SK-N-SH treated with all-trans-retinoic acid at 6 μM for 48 hours (cell line): ENCODE measurements around the gene TRIM59.

ENCODE experiments used
- ATAC-seq: fragments of 200-7000 bp; cut with Tn5 transposase; 3 replicates; pipeline ENCODE4 v1.9.1; 2020; ENCODE audit warnings: mild to moderate bottlenecking, moderate library complexity
- ARNTL ChIP-seq: fragments of 450-650 bp; formaldehyde crosslinking; IDR thresholded peaks from 2 replicates; pipeline ENCODE4 v1.5.0; 2020; ENCODE audit warnings: low read depth, mild to moderate bottlenecking, moderate library complexity, borderline replicate concordance
- CREB5 ChIP-seq: fragments of 250-450 bp; sonication (Bioruptor Pico); IDR thresholded peaks from 2 replicates; pipeline ENCODE4 v1.5.1; 2020; ENCODE audit warnings: low read depth, mild to moderate bottlenecking, moderate library complexity
- CSDC2 ChIP-seq: fragments of 250-450 bp; sonication (Bioruptor Pico); IDR thresholded peaks from 2 replicates; pipeline ENCODE4 v1.5.0; 2020; ENCODE audit warnings: mild to moderate bottlenecking, moderate library complexity
- CSRNP3 ChIP-seq: fragments of 250-450 bp; sonication (Bioruptor Pico); IDR thresholded peaks from 2 replicates; pipeline ENCODE4 v1.5.1; 2021; ENCODE audit warnings: mild to moderate bottlenecking, moderate library complexity
- GLIS3 ChIP-seq: fragments of 250-450 bp; sonication (Bioruptor Pico); IDR thresholded peaks from 2 replicates; pipeline ENCODE4 v1.5.0; 2020; ENCODE audit warnings: mild to moderate bottlenecking, moderate library complexity
- ISL1 ChIP-seq: fragments of 250-450 bp; sonication (Bioruptor Pico); IDR thresholded peaks from 2 replicates; pipeline ENCODE4 v2.1.2; 2022; ENCODE audit warnings: mild to moderate bottlenecking, moderate library complexity
- OSR1 ChIP-seq: fragments of 250-450 bp; sonication (Bioruptor Pico); IDR thresholded peaks from 2 replicates; pipeline ENCODE4 v1.8.0; 2022; ENCODE audit warnings: moderate library complexity, mild to moderate bottlenecking, inconsistent platforms
- PATZ1 ChIP-seq: fragments of 250-450 bp; sonication (Bioruptor Pico); IDR thresholded peaks from 2 replicates; pipeline ENCODE4 v1.8.0; 2020; ENCODE audit warnings: mild to moderate bottlenecking, moderate library complexity, borderline replicate concordance
- POU6F1 ChIP-seq: fragments of 250-450 bp; sonication (Bioruptor Pico); IDR thresholded peaks from 2 replicates; pipeline ENCODE4 v1.8.0; 2021; ENCODE audit warnings: low read depth, mild to moderate bottlenecking, moderate library complexity, borderline replicate concordance
- PPARA ChIP-seq: fragments of 250-450 bp; sonication (Bioruptor Pico); IDR thresholded peaks from 2 replicates; pipeline ENCODE4 v1.5.0; 2020; ENCODE audit warnings: mild to moderate bottlenecking, borderline replicate concordance
- RARB ChIP-seq: fragments of 250-450 bp; sonication (Bioruptor Pico); IDR thresholded peaks from 2 replicates; pipeline ENCODE4 v1.8.0; 2021; ENCODE audit warnings: mild to moderate bottlenecking, moderate library complexity
- SNAI2 ChIP-seq: fragments of 250-450 bp; sonication (Bioruptor Pico); IDR thresholded peaks from 2 replicates; pipeline ENCODE4 v1.5.0; 2020; ENCODE audit warnings: mild to moderate bottlenecking, moderate library complexity
- TCF4 ChIP-seq: fragments of 250-450 bp; sonication (Bioruptor Pico); IDR thresholded peaks from 2 replicates; pipeline ENCODE4 v1.8.0; 2021; ENCODE audit warnings: mild to moderate bottlenecking, moderate library complexity, borderline replicate concordance
- TOX ChIP-seq: fragments of 250-450 bp; sonication (Bioruptor Pico); IDR thresholded peaks from 2 replicates; pipeline ENCODE4 v1.8.0; 2021; ENCODE audit warnings: mild to moderate bottlenecking, moderate library complexity, borderline replicate concordance
- TSHZ2 ChIP-seq: fragments of 250-450 bp; sonication (Bioruptor Pico); IDR thresholded peaks from 2 replicates; pipeline ENCODE4 v1.5.0; 2020; ENCODE audit warnings: mild to moderate bottlenecking, moderate library complexity
- ZC3H10 ChIP-seq: fragments of 250-450 bp; sonication (Bioruptor Pico); IDR thresholded peaks from 2 replicates; pipeline ENCODE4 v1.5.1; 2021; ENCODE audit warnings: mild to moderate bottlenecking, moderate library complexity
- ZFP3 ChIP-seq: fragments of 250-450 bp; sonication (Bioruptor Pico); IDR thresholded peaks from 2 replicates; pipeline ENCODE4 v1.5.0; 2020; ENCODE audit warnings: mild to moderate bottlenecking, moderate library complexity
- ZFP30 ChIP-seq: fragments of 450-650 bp; formaldehyde crosslinking; IDR thresholded peaks from 2 replicates; pipeline ENCODE4 v1.5.0; 2022; ENCODE audit warnings: mild to moderate bottlenecking, moderate library complexity
- ZNF565 ChIP-seq: fragments of 450-650 bp; formaldehyde crosslinking; conservative IDR thresholded peaks from 2 replicates; pipeline ENCODE4 v1.5.0; 2020; ENCODE audit warnings: low read depth, mild to moderate bottlenecking, moderate library complexity
- ZNF70 ChIP-seq: fragments of 450-650 bp; formaldehyde crosslinking; IDR thresholded peaks from 2 replicates; pipeline ENCODE4 v1.5.0; 2020; ENCODE audit warnings: mild to moderate bottlenecking, moderate library complexity
- ZNF8 ChIP-seq: fragments of 450-650 bp; formaldehyde crosslinking; IDR thresholded peaks from 2 replicates; pipeline ENCODE4 v1.5.0; 2020; ENCODE audit warnings: mild to moderate bottlenecking, moderate library complexity

The TRIM59 gene

GRCh38 chr3:160401291-160402095 is 48.1 kb downstream of the TRIM59 start:
- TF ChIP-seq PATZ1 (CRISPR knock-in tag) (no peak), CREB5 (CRISPR knock-in tag) (no peak), OSR1 (CRISPR knock-in tag) (no peak), ZFP3 (CRISPR knock-in tag) (no peak), ZNF8 (CRISPR knock-in tag) (no peak), ISL1 (CRISPR knock-in tag) (no peak), CSRNP3 (CRISPR knock-in tag) (no peak), RARB (CRISPR knock-in tag) (no peak), ARNTL (CRISPR knock-in tag) (no peak), TOX (CRISPR knock-in tag) (no peak), SNAI2 (CRISPR knock-in tag) (no peak), GLIS3 (CRISPR knock-in tag) (no peak), POU6F1 (CRISPR knock-in tag) (no peak), ZNF70 (CRISPR knock-in tag) (no peak), ZNF565 (CRISPR knock-in tag) (no peak)
- TF ChIP-seq, all 23 proteins: peak for 0
- ATAC-seq: peak; percentile 56

GRCh38 chr3:160400702-160401150 is 48.9 kb downstream of the TRIM59 start:
- no peak; the same call in 2 of the 3 replicates for ATAC-seq
- TF ChIP-seq ARNTL (CRISPR knock-in tag): no peak
- no peak for TF ChIP-seq PPARA (CRISPR knock-in tag)
- no peak for TF ChIP-seq CSRNP3 (CRISPR knock-in tag)
- TF ChIP-seq GLIS3 (CRISPR knock-in tag): no peak
- TF ChIP-seq CSDC2 (CRISPR knock-in tag): no peak
- TF ChIP-seq PATZ1 (CRISPR knock-in tag): no peak
- TF ChIP-seq ZNF565 (CRISPR knock-in tag): no peak
- TF ChIP-seq CREB5 (CRISPR knock-in tag): no peak
- TF ChIP-seq TCF4 (CRISPR knock-in tag): no peak
- no peak for TF ChIP-seq ZNF70 (CRISPR knock-in tag)
- TF ChIP-seq ZFP3 (CRISPR knock-in tag): no peak
- TF ChIP-seq TSHZ2 (CRISPR knock-in tag): no peak
- TF ChIP-seq OSR1 (CRISPR knock-in tag): no peak
- no peak for TF ChIP-seq ZNF8 (CRISPR knock-in tag)
- no peak for TF ChIP-seq TOX (CRISPR knock-in tag)
- TF ChIP-seq ZFP30 (CRISPR knock-in tag): no peak
- no peak for TF ChIP-seq ISL1 (CRISPR knock-in tag)
- TF ChIP-seq SNAI2 (CRISPR knock-in tag): no peak
- no peak for TF ChIP-seq ZC3H10 (CRISPR knock-in tag)
